ENCODE measurements around the gene ITGBL1. TPM values are rescaled to one million over a fixed set of nuclear protein-coding genes. Genes with fewer than 3 reads are reported as not detected.

The ITGBL1 gene
- total and polyA plus RNA-seq, 2 donors (not counting 3 experiments of a cell fraction or from before 2014, with no cell fraction given): 4.6 to 8.8 TPM

DNA sequence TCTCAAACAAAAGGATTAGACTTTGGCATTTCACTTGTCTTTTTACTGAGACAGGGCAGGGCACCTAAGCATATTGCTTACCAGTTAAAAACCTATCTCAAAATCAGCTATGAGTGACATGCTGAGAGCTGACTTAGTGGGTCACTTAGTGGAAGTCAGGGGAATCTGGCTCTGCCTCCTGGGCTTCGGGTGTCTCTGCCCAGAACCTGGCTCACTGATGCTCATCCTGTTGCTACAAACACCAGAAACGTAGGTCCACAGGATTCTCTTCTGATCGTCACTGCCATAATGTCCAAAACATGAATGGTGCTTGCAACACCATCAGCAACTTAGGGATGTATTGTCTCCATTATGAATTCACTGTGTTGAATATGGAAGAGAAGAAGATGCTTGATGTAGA lies 276.1 kb downstream of the ITGBL1 start:
- DNase-seq (ENCODE audit: low read depth, low spot score) (no peak), FAIRE-seq (no peak)
- Histone ChIP-seq H4K20me1 (replicated peaks; ENCODE audit: control insufficient read depth, extremely low read depth, insufficient read depth, low read length) (no peaks in the 10 kb centered on the region), H3K4me1 (ENCODE audit: control insufficient read depth, extremely low read depth, insufficient read depth, low read length) (no peaks in the 10 kb centered on the region), H3K9ac (replicated peaks; ENCODE audit: extremely low read depth, insufficient read depth, low read length) (no peak overlapping the region), H3K79me2 (ENCODE audit: control insufficient read depth, insufficient read depth, low read length) (no peaks in the 10 kb centered on the region), H3K36me3 (ENCODE audit: control insufficient read depth in 2 of 2, extremely low read depth in 1 of 2, insufficient read depth in 2 of 2, low read length in 2 of 2) (no peaks in the 10 kb centered on the region), H2AFZ (ENCODE audit: low read depth, low read length) (no peak overlapping the region), H3K4me3 (replicated peaks in 1 of 3; ENCODE audit: insufficient read depth in 1 of 3, low read depth in 1 of 3, low read length in 3 of 3) (no peak overlapping the region), H3K4me2 (ENCODE audit: insufficient read depth, low read length) (no peak overlapping the region), H3K27ac (ENCODE audit: insufficient read depth, low read depth, low read length) (no peak overlapping the region), H3K27me3 (ENCODE audit: control insufficient read depth in 2 of 2, insufficient read depth in 2 of 2, low read length in 2 of 2) (no peaks in the 10 kb centered on the region), H3K9me3 (replicated peaks; ENCODE audit: control insufficient read depth, insufficient read depth, low read length) (no peaks in the 10 kb centered on the region), H3K9me1 (replicated peaks; ENCODE audit: control insufficient read depth, extremely low read depth, insufficient read depth, low read length) (no peaks in the 10 kb centered on the region)
- TF ChIP-seq MYC (IDR thresholded peaks at IDR 0.05; ENCODE audit: low read depth, low read length): no peak
- no peak for TF ChIP-seq FOS (IDR thresholded peaks at IDR 0.05; ENCODE audit: borderline replicate concordance, insufficient read depth, low read length)
- TF ChIP-seq, protein P1, sequence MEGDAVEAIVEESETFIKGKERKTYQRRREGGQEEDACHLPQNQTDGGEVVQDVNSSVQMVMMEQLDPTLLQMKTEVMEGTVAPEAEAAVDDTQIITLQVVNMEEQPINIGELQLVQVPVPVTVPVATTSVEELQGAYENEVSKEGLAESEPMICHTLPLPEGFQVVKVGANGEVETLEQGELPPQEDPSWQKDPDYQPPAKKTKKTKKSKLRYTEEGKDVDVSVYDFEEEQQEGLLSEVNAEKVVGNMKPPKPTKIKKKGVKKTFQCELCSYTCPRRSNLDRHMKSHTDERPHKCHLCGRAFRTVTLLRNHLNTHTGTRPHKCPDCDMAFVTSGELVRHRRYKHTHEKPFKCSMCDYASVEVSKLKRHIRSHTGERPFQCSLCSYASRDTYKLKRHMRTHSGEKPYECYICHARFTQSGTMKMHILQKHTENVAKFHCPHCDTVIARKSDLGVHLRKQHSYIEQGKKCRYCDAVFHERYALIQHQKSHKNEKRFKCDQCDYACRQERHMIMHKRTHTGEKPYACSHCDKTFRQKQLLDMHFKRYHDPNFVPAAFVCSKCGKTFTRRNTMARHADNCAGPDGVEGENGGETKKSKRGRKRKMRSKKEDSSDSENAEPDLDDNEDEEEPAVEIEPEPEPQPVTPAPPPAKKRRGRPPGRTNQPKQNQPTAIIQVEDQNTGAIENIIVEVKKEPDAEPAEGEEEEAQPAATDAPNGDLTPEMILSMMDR (IDR thresholded peaks at IDR 0.05; ENCODE audit: extremely low read depth in 1 of 2, insufficient read depth in 1 of 2, low read depth in 1 of 2, low read length in 2 of 2): no peak
- no peak for TF ChIP-seq POLR2AphosphoS5 (IDR thresholded peaks at IDR 0.05; ENCODE audit: insufficient read depth, low read depth, low read length)
- no peak for TF ChIP-seq JUN (IDR thresholded peaks at IDR 0.05; ENCODE audit: borderline replicate concordance, insufficient read depth, insufficient read length, low read depth)
- TF ChIP-seq POLR2A (IDR thresholded peaks at IDR 0.05; ENCODE audit: low read depth, low read length): no peak
- TF ChIP-seq, protein P2, sequence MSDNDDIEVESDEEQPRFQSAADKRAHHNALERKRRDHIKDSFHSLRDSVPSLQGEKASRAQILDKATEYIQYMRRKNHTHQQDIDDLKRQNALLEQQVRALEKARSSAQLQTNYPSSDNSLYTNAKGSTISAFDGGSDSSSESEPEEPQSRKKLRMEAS (IDR thresholded peaks at IDR 0.05; ENCODE audit: insufficient read depth, insufficient read length): no peak
- no peak for TF ChIP-seq EZH2 (IDR thresholded peaks at IDR 0.05; ENCODE audit: borderline replicate concordance, low read depth, low read length, severe bottlenecking)
- TF ChIP-seq GATA2 (IDR thresholded peaks at IDR 0.05; ENCODE audit: insufficient read depth, insufficient read length, low read depth, low read length): no peak
- dilution Hi-C loops (cut with MboI; ENCODE audit: extremely low pct_ligation_motif_present, low sequenced_read_pairs): no loop called here
- BruUV-seq (replicated peaks): no TSS peak
- CTCF ChIA-PET: no interaction called here
- POLR2A ChIA-PET: no interaction called here
- intact Hi-C loops (cut with micrococcal nuclease): no loop called here

Measured in endothelial cell of umbilical vein (primary cell).